GM21619 (cell line): ENCODE data around the gene PAPSS1.
"Not testable (repeated sequence)": the region's sequence is repeated elsewhere in the genome, so short reads cannot be mapped to it uniquely, and the experiment has no call there.

Experiments
- ATAC-seq: cut with Tn5 transposase; IDR thresholded peaks from one replicate; pipeline ENCODE4 v1.9.1; 2021; ENCODE audit not compliant: unreplicated experiment

The PAPSS1 gene

DNA sequence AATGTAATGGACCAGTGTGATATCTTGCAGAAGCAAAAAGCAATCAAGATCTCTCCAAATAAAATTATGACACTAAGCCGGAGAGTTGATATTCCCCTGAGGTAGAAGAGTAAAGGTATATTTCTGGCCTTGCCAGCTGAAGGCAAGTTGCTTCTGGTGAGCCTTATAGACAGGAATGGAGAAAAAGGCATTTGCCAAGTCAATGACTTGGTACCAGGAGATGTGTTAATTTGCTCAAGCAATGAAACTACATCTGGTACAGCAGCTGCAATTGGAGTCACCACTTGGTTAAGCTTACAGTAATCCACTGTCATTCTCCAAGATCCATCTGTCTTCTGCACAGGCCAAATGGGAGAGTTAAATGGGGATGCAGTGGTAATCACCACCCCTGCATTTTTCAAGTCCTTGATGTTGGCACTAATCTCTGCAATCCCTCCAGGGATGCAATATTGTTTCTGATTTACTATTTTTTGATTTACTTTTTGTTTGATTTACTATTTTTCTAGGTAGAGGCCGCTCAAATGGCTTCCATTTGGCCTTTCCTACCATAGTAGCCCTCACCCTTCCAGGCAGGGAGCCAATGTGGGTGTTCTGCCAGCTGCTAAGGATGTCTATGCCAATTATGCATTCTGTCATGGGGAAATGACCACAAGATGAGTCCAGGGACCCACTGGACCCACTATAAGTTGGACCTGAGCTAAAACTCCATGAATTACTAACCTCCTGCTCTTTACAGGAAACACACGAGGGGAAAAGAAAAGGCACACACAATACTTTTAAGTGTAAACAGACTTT, 6.3 kb upstream of the PAPSS1 start:
- ATAC-seq: not testable (repeated sequence)

DNA sequence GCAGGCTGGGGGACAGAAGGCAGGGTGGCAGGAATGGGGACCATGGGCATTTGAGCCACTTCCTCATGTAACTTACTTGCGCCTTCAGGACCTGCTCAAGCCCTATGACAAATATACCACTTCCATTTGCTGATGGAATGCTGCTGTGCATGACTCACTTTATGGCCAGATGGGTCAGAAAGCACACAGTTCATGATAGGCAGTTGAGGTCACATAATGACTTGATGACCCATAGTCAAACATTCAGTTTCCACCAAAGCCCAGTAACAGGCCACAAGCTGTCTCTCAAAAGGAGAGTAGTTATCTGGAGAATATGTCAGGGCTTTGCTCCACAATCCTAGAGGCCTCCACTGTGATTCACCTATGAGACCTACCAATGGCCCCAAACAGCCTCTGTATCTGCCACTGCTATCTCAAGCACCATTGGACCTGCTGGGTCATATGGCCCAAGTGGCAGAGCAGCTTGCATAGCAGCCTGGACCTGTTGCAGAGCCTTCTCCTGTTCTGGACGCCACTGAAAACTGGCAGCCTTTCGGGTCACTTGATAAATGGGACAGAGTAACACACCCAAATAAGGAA, 5.3 kb upstream of the PAPSS1 start:
- no peak for ATAC-seq

DNA sequence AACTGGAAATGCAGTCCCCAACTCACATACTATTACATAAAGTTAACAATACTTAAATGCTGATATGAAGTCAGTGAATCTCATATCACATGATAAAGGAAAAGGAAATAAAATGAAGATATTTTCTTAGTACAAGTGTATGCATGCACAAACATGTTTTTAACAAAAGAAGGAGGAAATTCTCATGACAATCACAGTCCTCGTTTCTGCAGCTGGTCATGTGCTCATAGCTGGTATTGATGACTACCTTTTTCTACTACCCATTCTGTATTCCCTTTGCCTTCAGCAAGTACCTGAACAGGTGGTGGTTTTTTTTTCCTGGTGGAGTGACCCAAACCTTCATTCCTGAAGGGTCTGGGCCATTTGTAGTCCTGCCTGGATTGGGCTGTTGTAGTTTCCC, 3.3 kb upstream of the PAPSS1 start:
- not testable (repeated sequence) for ATAC-seq

DNA sequence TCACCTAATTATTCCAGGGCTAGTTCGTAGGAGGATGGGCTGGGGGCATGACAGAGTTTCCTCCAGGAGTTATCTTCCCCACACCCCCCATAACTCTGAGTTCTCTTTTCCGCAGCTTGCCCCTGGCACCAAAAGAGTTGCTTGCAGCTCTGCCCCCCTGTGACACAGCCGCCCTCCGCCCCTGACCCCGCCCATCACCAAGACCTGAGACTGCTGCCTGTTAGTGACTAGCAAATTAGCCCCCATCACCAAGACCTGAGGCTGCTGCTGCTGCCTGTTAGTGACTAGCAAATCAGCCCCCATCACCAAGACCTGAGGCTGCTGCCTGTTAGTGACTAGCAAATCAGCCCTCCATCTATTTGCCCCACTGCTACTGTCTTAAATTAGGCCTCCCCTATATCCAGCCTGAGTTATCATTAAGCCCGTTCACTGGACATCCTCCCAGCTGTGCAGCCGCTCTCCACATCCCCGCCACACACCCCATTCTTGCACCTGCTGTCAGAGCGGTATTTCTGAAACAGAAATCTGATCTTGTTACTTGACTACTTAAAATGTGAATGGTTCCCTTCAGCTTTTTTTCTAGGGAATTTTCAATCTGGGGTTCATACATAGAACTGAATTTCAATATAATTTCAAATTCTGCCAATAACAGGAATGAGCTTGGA, 1.5 kb upstream of the PAPSS1 start:
- ATAC-seq: no peak

DNA sequence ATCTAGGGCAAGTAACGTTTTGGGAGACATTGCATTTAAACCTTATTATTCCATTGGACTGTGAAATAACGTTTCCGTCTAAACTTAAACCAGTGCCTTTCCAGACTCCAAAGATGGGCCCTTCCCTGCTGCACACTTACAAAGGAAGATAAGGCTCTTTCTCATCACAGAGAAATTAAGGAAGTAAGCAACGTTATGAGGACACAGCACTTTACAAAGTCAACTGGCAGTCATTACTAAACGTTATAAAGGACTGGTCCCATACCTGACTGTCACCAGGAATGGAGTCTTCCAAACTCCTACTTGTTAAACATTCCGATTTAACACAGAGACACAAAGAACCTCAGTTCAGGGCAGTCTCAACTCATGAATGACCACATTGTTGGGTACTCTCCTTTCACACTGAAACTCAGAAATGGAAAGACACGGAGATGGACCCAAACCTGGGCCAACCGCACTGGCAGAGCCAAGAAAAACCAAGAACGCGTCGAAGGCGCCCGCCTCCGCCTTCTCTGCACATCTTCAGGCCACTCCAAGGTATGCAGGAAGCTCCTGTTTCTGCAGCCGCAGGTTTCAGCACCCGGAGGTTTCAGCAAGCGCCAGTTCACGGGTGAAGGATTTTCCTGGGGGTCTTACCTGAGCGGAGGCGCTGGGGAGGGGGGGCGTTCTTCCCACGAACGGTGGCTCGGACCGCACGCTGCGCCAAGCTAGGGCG, 670 bp downstream of the PAPSS1 start:
- ATAC-seq: peak; percentile 7

DNA sequence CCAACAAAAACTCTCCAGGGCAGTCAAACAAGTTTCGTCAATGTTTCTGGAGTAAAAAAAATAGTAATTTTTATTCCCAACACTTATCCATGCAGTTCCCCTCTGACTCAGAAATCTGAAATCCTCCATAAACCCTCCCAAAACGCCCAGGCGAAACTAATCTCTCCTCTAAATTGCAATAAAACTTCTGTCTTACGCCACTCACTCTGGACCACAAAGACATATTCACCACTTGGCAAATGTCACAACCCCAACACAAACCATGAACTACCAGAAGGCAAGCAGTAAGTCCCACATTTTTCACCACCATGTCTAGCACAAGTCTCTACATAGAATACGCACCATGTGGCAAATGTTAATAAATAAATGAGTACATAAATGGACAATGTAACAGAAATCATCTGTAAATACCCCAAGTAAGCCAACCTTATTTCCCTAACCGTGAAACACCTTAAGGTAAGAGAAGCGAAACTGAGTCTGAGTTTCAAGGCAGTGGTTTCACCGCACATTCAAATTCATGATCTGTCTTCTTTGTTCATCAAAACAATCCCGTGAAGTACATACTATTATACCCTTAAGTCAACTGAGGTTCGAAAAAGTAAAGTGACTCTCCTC, 1.6 kb downstream of the PAPSS1 start:
- ATAC-seq: peak; percentile 30

DNA sequence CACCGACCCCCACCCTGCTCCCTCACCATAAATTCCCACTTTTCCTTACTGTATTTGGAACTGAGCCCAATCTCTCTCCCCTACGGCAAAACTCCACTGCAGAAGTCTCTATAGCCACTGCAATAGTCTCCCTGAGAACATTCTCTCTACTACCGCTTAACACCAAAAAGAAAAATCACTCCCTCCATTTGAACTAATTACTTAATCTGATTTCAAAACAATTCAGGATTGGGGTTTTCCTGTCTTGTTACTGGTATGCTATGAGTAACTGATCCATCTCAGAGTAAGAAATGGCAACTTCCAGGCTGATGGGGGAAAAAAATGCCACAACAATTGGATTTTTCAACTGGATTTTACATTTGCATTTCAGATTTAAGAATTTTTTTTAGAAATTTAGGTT, 5.8 kb downstream of the PAPSS1 start:
- no peak for ATAC-seq

DNA sequence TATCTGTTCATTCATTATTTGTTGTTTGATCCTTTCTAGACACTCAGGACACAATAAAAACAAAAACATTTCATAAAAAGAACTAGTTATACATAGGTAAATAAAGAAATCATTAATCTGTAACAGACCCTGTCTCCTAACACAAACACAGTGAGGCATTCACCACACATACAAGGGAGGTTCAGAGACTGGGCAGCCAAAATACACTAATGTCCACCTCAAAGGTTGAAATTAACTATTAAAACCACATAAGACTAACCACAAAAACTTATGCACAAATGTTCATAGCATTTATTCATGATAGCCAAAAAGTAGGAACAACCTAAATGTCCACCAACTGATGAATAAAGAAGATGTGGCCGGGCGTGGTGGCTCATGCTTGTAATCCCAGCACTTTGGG, 7.8 kb downstream of the PAPSS1 start:
- ATAC-seq: no peak

DNA sequence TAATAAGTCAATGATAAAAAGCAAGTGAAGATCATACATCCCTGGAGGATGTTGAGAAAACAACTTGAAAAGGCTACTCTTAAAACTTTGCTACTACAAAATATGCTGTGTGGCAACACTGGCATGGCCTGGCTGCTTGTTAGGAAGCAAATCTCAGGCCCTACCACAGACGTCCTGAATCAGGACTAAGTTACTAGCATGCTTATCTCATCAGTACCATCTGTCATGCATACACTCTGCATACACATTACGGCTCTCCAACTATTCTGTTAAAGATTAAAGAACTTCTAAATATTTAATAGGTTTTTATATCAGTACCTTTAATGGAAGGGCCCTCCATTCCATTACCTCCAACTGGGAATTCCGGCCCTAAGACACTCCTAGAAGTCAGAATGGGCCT, 8.2 kb downstream of the PAPSS1 start:
- ATAC-seq: no peak

DNA sequence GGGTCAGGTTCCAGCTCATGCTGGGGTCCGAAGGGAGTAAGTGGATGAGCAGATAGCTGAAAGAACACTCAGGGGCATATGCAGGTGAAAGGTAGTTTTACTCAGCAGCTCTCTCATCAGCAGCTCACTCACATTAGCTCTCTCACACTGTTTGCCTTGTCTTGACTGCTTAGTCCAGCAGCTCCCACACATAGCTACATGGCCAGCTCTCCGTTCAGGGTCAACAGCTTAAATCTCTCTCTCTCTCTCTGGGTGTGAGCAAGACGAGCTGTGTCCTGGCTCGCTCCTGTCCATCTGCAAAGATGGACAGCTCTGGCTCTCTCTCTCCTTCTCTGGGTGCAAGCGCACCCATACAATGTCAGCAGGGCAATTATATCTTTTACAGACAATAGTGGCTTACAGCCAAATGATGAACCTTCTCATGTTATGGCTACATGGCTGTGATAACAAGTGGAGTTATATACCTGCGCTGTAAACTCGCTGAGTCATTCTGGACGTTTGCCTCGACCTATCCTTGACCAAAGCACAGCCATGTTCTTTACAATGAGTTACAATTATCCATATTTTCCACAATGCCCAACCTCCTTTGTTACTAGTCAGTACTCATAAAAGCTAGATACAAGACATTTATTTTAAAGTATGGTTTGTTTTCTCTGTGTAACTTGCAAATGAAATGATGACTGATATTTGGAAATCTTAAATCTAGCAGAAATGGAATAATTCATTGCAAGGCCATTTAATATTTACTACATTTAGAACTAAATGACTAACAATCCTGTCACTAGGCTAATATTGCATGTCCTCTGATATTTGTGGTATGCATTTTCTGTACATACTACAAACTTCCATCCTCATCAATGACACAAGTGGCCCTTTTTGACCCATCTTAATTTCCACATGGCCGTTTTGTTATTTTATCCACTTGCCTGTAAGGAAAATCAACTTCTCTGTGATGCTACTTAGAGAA, 9.3 kb downstream of the PAPSS1 start:
- ATAC-seq: no peak

DNA sequence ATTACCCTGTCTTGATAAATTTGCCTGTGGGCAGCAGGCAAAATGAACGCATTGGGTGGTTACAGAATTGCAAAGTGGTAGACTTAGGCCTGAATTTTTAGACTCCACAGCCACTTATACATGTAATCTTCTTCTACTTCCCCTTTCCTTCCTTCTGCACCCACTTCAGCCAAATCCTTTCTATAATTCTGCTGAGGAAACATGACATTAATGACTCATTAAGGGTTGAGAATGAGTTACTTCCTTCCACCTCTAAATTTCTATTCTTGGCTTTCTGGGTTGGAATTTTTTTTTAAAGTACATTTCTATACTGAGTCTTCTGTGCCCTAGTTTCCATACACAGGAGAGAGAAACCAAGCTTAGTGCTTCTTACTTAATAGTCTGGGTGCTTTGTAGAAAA, 10.1 kb downstream of the PAPSS1 start:
- no peak for ATAC-seq

DNA sequence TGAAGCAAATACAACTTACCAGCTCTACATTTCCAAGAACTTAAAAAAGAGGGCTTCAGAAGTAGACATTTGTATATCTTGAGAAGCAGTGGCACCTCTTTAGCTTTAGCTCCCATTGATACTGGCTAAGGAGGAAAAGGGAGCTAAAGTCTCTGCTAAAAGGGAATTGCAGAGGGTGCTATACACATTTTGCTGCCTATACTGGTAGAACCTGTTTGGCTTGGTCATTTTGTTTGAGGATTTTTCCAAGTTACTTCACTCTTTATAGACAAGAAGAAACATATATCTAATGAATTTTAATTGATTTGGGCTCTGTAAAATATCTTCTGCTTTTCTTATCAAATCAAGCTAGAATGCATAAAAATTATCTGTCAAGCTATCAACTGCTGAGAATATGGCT, 11.8 kb downstream of the PAPSS1 start:
- no peak for ATAC-seq

DNA sequence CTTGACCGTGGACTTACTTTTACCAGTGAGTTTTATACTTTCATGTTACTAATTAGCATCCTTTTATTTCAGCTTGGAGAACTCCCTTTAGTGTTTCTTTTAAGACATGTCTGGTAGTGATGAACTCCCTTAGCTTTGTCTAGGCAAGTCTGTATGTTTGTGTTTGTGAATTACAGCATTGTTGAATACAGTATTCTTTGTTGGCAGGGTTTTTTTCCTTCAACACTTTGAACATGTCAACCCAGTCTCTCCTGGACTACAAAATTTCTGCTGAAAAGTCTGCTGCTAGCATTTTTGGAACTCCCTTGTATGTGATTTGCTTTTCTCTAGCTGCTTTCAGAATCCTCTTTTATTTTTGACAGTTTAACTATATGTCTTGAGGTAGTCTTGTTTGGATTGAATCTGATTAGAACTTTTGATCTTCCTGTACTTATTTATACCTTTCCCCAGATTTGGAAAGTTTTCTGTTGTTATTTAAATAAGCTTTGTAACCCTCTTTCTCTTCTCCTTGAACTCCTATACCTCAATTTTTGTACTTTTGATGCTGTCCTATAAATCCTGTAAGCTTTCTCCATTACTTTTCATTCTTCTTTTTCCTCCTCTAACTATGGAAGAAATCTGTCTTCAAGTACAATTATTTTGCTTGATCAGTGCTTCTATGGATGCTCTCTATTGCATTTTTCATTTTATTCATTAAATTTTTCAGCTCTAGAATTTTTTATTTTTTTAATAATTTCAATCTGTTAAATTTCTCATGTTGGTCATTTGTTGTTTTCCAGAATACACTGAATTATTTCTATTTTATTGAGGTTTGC, 14.1 kb downstream of the PAPSS1 start:
- ATAC-seq: no peak

DNA sequence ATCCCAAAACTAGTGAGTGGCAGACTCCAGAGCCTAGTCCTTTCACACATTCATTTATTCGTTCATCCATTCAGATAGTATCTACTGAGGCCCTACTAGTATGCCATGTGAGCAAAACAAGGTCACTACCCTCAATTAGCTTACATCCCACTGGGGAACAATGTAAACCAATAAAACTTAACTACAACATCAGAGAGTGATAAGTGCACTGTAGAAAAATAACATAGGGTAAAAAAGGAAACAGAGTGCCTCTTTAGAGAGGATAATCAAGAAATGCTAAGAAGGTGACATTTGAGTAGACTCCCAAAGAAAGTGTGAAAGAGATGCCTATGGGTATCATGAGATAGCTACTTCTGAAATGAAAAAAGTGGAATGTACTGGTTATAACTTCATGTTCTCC, 18.5 kb downstream of the PAPSS1 start:
- ATAC-seq: no peak

DNA sequence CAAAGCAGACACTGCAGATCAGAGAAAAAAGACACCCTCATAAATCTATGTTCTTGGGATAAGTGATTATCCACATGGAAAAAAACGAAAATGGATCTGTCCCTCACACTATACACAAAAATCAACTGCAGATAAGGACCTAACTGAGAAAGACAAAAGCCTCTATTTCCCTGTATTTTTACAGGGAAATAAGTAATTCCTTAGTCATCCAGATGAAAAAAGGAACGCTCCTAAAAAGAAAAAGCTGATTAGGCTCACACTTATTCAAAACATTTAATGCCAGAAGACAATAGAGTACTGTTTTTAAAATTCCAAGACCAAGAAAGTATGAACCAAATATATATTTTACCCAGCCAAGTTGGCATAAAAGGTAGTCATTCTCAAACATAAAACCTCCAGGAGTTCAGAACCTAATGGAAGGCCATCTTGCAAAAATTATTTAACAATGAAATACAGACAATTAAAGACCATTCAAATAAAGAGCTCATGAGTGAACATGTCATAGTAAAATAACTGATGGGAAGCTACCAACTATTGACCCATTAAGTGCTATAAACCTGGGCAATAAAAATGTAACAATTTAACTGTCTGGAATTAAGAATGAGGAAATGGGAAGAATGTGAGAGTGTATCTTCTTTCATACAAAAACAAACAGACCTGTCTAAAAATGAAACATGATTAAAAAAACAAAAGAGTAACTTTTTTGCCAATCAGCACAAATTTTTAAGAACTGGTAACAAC, 20.4 kb downstream of the PAPSS1 start:
- no peak for ATAC-seq

DNA sequence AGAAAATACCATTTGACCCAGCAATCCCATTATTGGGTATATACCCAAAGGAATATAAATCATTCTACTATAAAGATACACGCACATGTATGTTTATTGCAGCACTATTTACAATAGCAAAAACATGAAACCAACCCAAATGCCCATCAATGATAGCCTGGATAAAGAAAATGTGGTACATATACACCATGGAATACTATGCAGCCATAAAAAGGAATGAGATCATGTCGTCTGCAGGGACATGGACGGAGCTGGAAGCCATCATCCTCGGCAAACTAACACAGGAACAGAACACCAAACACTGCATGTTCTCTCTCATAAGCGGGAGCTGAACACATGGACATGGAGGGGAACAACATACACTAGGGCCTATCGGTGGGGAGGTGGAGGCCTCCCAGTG, 23.8 kb downstream of the PAPSS1 start:
- ATAC-seq: not testable (repeated sequence)

DNA sequence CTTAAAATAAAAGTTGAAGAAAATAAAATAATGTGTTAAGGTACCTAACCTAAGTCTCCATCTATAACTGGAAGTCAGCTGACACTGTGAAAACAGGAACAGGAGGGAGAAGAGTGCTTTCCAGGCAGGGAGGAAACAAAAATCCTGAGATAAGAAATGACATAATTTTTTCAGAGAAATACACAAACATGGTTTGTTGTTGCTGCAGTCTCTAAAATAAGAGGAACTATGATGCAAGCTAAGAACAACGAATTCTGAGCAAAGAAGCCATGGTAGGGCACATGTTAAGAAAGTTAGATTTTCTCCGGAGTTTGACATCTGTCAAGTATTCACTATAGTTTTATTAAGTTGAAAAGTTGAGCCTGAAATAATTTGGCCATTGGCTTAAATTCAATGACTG, 26.9 kb downstream of the PAPSS1 start:
- ATAC-seq: no peak

DNA sequence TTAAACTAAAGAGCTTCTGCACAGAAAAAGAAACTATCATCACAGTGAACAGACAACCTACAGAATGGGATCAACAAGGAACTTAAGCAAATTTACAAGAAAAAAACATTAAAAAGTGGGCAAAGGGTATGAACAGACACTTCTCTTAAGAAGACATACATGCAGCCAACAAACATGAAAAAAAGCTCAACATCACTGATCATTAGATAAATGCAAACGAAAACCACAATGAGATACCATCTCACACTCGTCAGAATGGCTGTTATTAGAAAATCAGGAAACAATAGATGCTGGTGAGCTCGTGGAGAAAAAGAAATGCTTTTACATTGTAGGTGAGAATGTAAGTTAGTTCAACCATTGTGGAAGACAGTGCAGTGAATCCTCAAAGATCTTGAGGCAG, 27.8 kb downstream of the PAPSS1 start:
- no peak for ATAC-seq

DNA sequence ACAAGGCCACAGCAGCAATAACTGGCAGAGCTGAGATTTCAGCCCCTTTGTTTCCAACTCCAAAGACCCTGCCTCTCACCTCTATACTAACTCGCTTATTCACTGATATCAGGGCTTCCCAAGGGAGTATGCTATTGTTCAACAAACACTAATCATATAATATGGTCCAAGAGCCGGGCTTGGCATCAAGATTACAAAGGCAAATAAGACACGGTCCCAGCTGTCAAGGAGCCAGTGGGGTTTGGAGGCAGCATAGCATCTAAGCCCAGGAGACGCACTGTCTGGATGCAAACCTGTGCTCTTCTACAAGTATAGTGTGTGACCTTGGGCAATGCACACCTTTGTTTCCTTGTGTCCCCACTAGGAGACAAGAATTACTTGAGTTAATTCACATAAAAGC, 28.7 kb downstream of the PAPSS1 start:
- no peak for ATAC-seq
